Measurements from ENCODE around the gene METTL17.

Gene METTL17

GRCh38 chr14:20989471-20989786, 351 bp upstream of the METTL17 start:
- TF ChIP-seq, protein P1, sequence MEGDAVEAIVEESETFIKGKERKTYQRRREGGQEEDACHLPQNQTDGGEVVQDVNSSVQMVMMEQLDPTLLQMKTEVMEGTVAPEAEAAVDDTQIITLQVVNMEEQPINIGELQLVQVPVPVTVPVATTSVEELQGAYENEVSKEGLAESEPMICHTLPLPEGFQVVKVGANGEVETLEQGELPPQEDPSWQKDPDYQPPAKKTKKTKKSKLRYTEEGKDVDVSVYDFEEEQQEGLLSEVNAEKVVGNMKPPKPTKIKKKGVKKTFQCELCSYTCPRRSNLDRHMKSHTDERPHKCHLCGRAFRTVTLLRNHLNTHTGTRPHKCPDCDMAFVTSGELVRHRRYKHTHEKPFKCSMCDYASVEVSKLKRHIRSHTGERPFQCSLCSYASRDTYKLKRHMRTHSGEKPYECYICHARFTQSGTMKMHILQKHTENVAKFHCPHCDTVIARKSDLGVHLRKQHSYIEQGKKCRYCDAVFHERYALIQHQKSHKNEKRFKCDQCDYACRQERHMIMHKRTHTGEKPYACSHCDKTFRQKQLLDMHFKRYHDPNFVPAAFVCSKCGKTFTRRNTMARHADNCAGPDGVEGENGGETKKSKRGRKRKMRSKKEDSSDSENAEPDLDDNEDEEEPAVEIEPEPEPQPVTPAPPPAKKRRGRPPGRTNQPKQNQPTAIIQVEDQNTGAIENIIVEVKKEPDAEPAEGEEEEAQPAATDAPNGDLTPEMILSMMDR (IDR thresholded peaks at IDR 0.05; ENCODE audit: unreplicated experiment in 3 of 3) = no peak
- no peaks in the 10 kb centered on the region for H3K9me3 Mint-ChIP-seq
- peaks cover 15% of the 10 kb centered on the region for H3K27me3 Mint-ChIP-seq (ENCODE audit: low read depth)
- H3K4me1 Mint-ChIP-seq = peaks cover 14% of the 10 kb centered on the region
- H3K36me3 Mint-ChIP-seq (ENCODE audit: low read depth) = peaks cover 27% of the 10 kb centered on the region
- H3K4me3 Mint-ChIP-seq = peak overlapping the region; percentile 88 to 92 (median 89)
- peak overlapping the region; percentile 82 to 95 (median 84) for H3K27ac Mint-ChIP-seq

DNA sequence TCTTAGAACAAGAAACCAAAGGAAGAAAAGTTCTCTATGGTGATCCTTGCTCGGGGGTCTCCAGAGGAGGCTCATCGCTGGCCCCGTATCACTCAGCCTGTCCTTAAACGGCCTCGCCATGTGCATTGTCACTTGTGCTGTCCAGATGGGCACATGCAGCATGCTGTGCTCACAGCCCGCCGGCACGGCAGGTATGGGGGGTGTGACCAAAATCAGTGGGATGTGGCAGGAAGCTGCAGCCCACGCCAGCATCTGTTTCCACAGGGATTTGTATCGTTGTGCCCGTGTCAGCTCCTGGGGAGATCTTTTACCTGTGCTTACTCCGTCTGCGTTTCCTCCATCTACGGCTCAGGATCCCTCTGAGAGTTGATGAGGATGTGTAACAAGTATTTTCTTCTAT, 6.7 kb downstream of the METTL17 start:
- peak overlapping the region in 1 of 3 experiments; percentile 90 for H3K27ac Mint-ChIP-seq
- peaks cover 48% of the 10 kb centered on the region for H3K36me3 Mint-ChIP-seq (ENCODE audit: low read depth)
- TF ChIP-seq, protein P1 (IDR thresholded peaks at IDR 0.05; ENCODE audit: unreplicated experiment in 3 of 3) = no peak
- H3K4me1 Mint-ChIP-seq = peaks cover 5% of the 10 kb centered on the region
- H3K4me3 Mint-ChIP-seq = no peak overlapping the region
- H3K9me3 Mint-ChIP-seq = no peaks in the 10 kb centered on the region
- H3K27me3 Mint-ChIP-seq (ENCODE audit: low read depth) = no peaks in the 10 kb centered on the region

- Mint-ChIP-seq H3K27me3 (ENCODE audit: low read depth) (no peaks in the 10 kb centered on the region), H3K4me3 (peak overlapping the region; percentile 29 to 61 (median 40)), H3K27ac (peak overlapping the region; percentile 36 to 90 (median 60)), H3K36me3 (ENCODE audit: low read depth) (peaks cover 43% of the 10 kb centered on the region), H3K4me1 (no peaks in the 10 kb centered on the region), H3K9me3 (no peaks in the 10 kb centered on the region)
- TF ChIP-seq, protein P1 (IDR thresholded peaks at IDR 0.05; ENCODE audit: unreplicated experiment in 3 of 3) = no peak
These were observed 7.3 kb downstream of the METTL17 start for GRCh38 chr14:20997115-20997514.

GRCh38 chr14:20997564-20997963, 7.8 kb downstream of the METTL17 start:
- Mint-ChIP-seq H3K4me3 (peak overlapping the region; percentile 29 to 61 (median 40)), H3K9me3 (no peaks in the 10 kb centered on the region), H3K27ac (peak overlapping the region; percentile 36 to 90 (median 60)), H3K4me1 (peaks cover 3% of the 10 kb centered on the region), H3K36me3 (ENCODE audit: low read depth) (peaks cover 38% of the 10 kb centered on the region), H3K27me3 (ENCODE audit: low read depth) (no peaks in the 10 kb centered on the region)
- TF ChIP-seq, protein P1 (IDR thresholded peaks at IDR 0.05; ENCODE audit: unreplicated experiment in 3 of 3) = no peak

DNA sequence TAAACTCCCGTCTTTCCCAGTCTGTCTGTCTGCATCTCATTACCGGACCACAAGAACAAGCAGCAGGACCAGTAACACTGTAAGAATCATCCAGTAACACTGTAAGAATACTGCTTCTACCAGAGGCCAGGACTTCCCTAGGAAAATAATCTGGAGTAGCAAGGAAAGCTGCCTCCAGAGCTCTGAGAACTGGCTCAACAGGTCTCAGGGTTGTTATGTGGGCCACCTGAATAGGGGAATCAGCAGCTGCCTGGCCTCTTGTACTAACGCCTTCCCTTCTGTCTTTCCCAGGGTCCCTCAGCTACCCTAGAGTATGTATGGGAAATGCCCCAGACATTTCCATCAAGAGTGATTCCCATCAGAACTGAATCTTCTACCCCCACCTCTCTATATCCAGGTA, 8.4 kb downstream of the METTL17 start:
- peaks cover 34% of the 10 kb centered on the region for H3K36me3 Mint-ChIP-seq (ENCODE audit: low read depth)
- H3K9me3 Mint-ChIP-seq = no peaks in the 10 kb centered on the region
- peaks cover 8% of the 10 kb centered on the region for H3K4me1 Mint-ChIP-seq
- H3K27me3 Mint-ChIP-seq (ENCODE audit: low read depth) = no peaks in the 10 kb centered on the region
- peak overlapping the region; percentile 37 to 90 (median 60) for H3K27ac Mint-ChIP-seq
- H3K4me3 Mint-ChIP-seq = peak overlapping the region; percentile 45 to 68 (median 61)
- TF ChIP-seq, protein P1 (IDR thresholded peaks at IDR 0.05; ENCODE audit: unreplicated experiment in 3 of 3) = no peak

DNA sequence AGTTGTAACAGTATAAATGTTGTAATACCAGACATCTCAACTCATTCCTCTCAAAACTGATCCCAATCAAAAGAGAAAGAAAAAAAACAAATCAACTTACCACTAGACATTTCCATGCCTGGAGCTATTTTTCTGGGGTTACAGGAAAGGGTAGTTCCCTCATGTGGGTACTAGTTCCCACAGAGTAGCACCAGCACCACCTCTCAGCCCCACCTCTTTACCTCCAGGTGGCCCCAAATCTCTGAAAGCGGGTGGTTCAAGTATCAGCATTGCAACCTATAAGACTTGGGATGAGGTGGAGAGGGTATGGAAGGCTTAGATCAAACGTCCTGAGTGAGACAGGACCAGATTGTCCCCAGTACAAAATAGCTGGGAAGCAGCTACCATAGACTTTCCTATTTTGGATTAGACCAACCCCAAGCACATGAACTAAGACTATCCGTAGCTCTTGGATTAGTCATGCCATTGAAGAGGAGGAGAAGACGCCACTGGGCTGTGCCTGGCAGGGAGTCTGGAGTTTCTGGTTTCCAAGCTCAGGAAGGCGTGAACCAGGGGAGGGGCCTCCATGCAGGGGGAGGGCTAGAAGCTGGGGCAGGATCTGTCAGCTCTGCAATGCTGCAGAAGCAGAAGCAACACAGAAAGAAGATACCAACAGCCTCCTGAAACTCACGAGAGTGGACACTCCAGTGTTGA, 9.0 kb downstream of the METTL17 start, which contains the start of gene SLC39A2:
Gene SLC39A2 (plus strand): TSS at position 620 of the 693 bp plus-strand sequence. CDS start 154 bp downstream, outside the sequence.
- TF ChIP-seq, protein P1 (IDR thresholded peaks at IDR 0.05; ENCODE audit: unreplicated experiment in 3 of 3) = no peak
- no peaks in the 10 kb centered on the region for H3K27me3 Mint-ChIP-seq (ENCODE audit: low read depth)
- no peaks in the 10 kb centered on the region for H3K9me3 Mint-ChIP-seq
- H3K4me1 Mint-ChIP-seq = peaks cover 12% of the 10 kb centered on the region
- peak within 1 kb of the TSS; percentile 45 to 68 (median 61) for H3K4me3 Mint-ChIP-seq
- H3K36me3 Mint-ChIP-seq (ENCODE audit: low read depth) = peaks cover 30% of the 10 kb centered on the region
- peak within 1 kb of the TSS; percentile 60 to 90 (median 70) for H3K27ac Mint-ChIP-seq

All from nephron (organoid).